ENCODE measurements around the gene TMEM163. TPM values are rescaled to one million over a fixed set of nuclear protein-coding genes. Genes with fewer than 3 reads are reported as not detected.

The TMEM163 gene
- total and polyA plus RNA-seq, 7 donors, result 0.28 to 2.6 (median 1.1) TPM; not detected in 1

DNA sequence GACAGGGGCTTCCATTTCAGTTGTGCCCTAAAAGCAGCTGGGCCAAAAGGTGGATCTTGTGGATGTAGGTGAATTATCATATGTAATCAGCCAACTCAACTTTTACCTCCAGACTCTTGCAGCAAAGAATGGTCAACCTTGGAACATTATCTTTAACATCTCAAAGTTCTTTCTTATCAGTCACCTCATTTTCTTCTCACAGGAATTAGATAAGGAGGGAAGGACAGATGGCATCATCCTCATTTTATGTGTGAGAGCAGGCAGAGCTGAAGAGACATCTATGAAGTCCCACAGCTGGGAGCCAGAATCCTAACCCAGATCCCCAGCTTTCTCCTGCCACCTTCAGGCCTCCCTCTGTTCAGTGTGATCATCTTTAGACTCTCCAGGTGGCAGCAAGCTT, 282.9 kb downstream of the TMEM163 start:
- Histone ChIP-seq H3K4me1 (no peaks in the 10 kb centered on the region), H3K36me3 (peaks cover 0 to 15% (median 0%) of the 10 kb centered on the region in 4 donors), H3K27me3 (no peaks in the 10 kb centered on the region), H3K9me3 (no peaks in the 10 kb centered on the region), H3K4me3 (no peak overlapping the region), H3K27ac (no peak overlapping the region)
- no peak for DNase-seq
- intact Hi-C loops (cut with DNase I), result loop anchor here (10.0 kb wide), 1 partner anchor 451 kb away; no protein-coding TSS in a partner anchor
- TF ChIP-seq POLR2A (IDR thresholded peaks at IDR 0.05), result no peak
- no peak for TF ChIP-seq EP300 (IDR thresholded peaks at IDR 0.05)
- TF ChIP-seq POLR2AphosphoS5 (IDR thresholded peaks at IDR 0.05), result no peak

DNA sequence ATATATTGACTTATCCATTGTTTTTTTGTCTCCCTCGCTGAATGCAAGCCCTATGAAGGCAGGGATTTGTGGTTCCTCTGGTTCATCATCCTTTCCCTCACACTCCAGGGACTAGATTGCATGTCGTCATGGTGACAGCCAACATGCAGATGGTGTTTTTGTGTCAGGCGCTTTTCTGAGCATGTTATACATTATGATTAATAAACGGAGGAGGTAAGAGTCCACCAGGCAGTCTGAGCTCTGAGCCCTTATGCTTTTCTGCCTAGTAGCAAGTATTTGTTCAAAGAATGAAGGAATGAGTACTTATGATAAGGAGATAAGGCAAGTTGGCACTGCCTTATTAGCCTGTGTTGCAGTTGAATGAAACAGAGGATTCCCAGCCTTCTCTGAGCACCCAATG, 283.3 kb downstream of the TMEM163 start:
- intact Hi-C loops (cut with DNase I), result loop anchor here (10.0 kb wide), 1 partner anchor 451 kb away; no protein-coding TSS in a partner anchor
- TF ChIP-seq POLR2AphosphoS5 (IDR thresholded peaks at IDR 0.05), result no peak
- Histone ChIP-seq H3K27ac (no peak overlapping the region), H3K27me3 (no peaks in the 10 kb centered on the region), H3K9me3 (no peaks in the 10 kb centered on the region), H3K36me3 (peaks cover 0 to 15% (median 0%) of the 10 kb centered on the region in 4 donors), H3K4me1 (no peaks in the 10 kb centered on the region), H3K4me3 (no peak overlapping the region)
- no peak for DNase-seq
- WGBS, 2 donors, result 95 to 96% methylated on average over 4 of the region's 4 CpGs

DNA sequence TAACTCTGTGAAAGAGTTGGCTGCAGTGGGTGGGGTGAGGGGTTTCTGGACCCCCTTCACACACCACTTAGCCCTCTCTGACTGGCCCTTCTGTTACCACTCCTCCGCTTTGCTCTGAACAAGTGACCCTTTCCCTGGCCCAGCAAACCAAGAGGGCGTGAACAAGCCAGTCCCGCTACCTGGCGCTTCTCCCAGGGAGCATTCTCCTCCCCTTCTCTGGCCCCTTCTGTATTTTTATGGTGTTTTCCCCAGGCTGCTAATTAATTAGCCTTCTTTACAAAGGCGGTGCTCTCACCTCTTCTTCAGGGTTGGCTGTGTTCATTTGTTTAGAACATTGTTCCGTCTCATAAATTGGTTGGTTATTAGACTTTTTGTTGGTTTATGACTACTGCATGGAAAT, 284.8 kb downstream of the TMEM163 start:
- 97% methylated on average over 6 of the region's 6 CpGs for WGBS, 2 donors
- no peak overlapping the region for H3K27ac ChIP-seq
- no peaks in the 10 kb centered on the region for H3K4me1 ChIP-seq
- H3K4me3 ChIP-seq, result no peak overlapping the region
- no peak for TF ChIP-seq POLR2A (IDR thresholded peaks at IDR 0.05)
- no peak for TF ChIP-seq EP300 (IDR thresholded peaks at IDR 0.05)
- TF ChIP-seq POLR2AphosphoS5 (IDR thresholded peaks at IDR 0.05), result no peak
- TF ChIP-seq, protein P1, sequence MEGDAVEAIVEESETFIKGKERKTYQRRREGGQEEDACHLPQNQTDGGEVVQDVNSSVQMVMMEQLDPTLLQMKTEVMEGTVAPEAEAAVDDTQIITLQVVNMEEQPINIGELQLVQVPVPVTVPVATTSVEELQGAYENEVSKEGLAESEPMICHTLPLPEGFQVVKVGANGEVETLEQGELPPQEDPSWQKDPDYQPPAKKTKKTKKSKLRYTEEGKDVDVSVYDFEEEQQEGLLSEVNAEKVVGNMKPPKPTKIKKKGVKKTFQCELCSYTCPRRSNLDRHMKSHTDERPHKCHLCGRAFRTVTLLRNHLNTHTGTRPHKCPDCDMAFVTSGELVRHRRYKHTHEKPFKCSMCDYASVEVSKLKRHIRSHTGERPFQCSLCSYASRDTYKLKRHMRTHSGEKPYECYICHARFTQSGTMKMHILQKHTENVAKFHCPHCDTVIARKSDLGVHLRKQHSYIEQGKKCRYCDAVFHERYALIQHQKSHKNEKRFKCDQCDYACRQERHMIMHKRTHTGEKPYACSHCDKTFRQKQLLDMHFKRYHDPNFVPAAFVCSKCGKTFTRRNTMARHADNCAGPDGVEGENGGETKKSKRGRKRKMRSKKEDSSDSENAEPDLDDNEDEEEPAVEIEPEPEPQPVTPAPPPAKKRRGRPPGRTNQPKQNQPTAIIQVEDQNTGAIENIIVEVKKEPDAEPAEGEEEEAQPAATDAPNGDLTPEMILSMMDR (IDR thresholded peaks at IDR 0.05), result no peak
- DNase-seq, result no peak
- H3K9me3 ChIP-seq, result no peaks in the 10 kb centered on the region
- intact Hi-C loops (cut with DNase I), result loop anchor here (10.0 kb wide), 1 partner anchor 449 kb away; no protein-coding TSS in a partner anchor
- H3K27me3 ChIP-seq, result no peaks in the 10 kb centered on the region
- peaks cover 0 to 19% (median 2%) of the 10 kb centered on the region in 4 donors for H3K36me3 ChIP-seq

DNA sequence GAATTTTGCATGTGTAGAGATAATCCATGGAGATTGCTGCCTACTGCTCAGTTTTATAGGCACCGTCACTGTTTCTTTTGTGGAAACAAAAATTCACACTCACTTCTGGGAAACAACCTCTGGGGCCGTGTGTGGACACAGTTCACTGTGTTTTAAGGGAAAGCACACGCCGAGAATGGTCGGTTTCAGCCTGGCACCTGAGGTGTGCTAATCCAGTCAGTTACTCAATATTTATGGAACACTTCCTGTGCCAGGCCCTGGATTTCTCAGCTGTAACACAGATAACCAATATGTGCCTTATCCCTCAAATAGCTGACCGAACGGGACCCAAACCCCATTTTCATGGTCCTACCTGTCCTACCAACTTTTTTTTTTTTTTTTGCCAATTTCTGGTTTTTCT, 285.3 kb downstream of the TMEM163 start:
- Histone ChIP-seq H3K4me3 (no peak overlapping the region), H3K9me3 (no peaks in the 10 kb centered on the region), H3K27me3 (no peaks in the 10 kb centered on the region), H3K4me1 (no peaks in the 10 kb centered on the region), H3K27ac (no peak overlapping the region), H3K36me3 (peaks cover 0 to 24% (median 2%) of the 10 kb centered on the region in 4 donors)
- intact Hi-C loops (cut with DNase I), result loop anchor here (10.0 kb wide), 1 partner anchor 449 kb away; no protein-coding TSS in a partner anchor
- TF ChIP-seq POLR2A (IDR thresholded peaks at IDR 0.05) (no peak), POLR2AphosphoS5 (IDR thresholded peaks at IDR 0.05) (no peak), EP300 (IDR thresholded peaks at IDR 0.05) (no peak)
- TF ChIP-seq, protein P1 (IDR thresholded peaks at IDR 0.05), result no peak
- WGBS, 2 donors, result 88 to 95% methylated on average over 7 of the region's 7 CpGs
- no peak for DNase-seq

DNA sequence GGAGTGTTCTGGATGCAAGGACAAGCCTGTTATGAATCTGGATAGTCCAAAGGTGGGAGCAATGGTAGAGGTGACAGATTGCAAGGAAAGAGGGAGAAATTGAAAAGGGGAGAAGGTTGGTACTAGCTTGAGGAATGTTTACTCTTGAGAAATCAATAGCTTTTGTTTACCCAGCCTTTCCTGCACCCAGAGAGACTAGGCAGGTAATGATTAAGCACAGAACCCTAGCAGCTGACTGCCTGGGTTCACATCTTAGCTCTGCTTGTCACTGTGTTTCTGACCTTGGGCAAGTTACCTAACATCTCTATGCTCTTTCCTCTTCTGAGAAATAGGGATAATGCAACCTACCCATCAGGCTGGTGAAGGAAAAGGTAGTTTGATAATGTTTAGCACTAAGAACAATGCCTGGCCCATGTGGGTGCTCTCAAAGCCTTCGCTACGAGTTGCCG, 286.3 kb downstream of the TMEM163 start:
- 95 to 99% methylated on average over 3 of the region's 3 CpGs for WGBS, 2 donors
- Histone ChIP-seq H3K27me3 (no peaks in the 10 kb centered on the region), H3K4me1 (no peaks in the 10 kb centered on the region), H3K9me3 (no peaks in the 10 kb centered on the region), H3K36me3 (peaks cover 0 to 33% (median 5%) of the 10 kb centered on the region in 4 donors), H3K4me3 (no peak overlapping the region), H3K27ac (no peak overlapping the region)
- DNase-seq, result no peak
- intact Hi-C loops (cut with DNase I), result loop anchor here (10.0 kb wide), 1 partner anchor 448 kb away; no protein-coding TSS in a partner anchor
- no peak for TF ChIP-seq POLR2A (IDR thresholded peaks at IDR 0.05)
- TF ChIP-seq POLR2AphosphoS5 (IDR thresholded peaks at IDR 0.05), result no peak
- no peak for TF ChIP-seq EP300 (IDR thresholded peaks at IDR 0.05)
- TF ChIP-seq, protein P1 (IDR thresholded peaks at IDR 0.05), result no peak
